HCT116 (cell line): ENCODE results near the gene PKNOX2.

ENCODE experiments used
- ATF3 ChIP-seq: IDR thresholded peaks from 2 replicates; pipeline ENCODE4 v1.6.1; 2012
- CTCF ChIP-seq, 3 experiments: fragments of 200-600 bp in 1 of 3; sonication (generic) in 1 of 3; IDR thresholded peaks in 2 of 3; conservative IDR thresholded peaks in 1 of 3; 2 replicates each; pipeline ENCODE4 v1.5.1; 2012 to 2017; ENCODE audit warnings: low read depth in 2 of 3, low read length in 2 of 3, antibody characterized with exemption in 1 of 3, borderline replicate concordance in 1 of 3, control low read depth in 1 of 3, mild to moderate bottlenecking in 1 of 3, mixed read lengths in 1 of 3, mixed run types in 1 of 3, moderate library complexity in 1 of 3; ENCODE audit not compliant: insufficient read depth in 1 of 3
- EZH2 ChIP-seq: fragments of 200-600 bp; sonication (generic); IDR thresholded peaks from 2 replicates; pipeline ENCODE4 v1.6.1; 2017; ENCODE audit warnings: antibody characterized with exemption, mixed run types
- POLR2A ChIP-seq: IDR thresholded peaks from 2 replicates; pipeline ENCODE4 v1.7.0; 2011; ENCODE audit warnings: borderline replicate concordance; ENCODE audit not compliant: insufficient read depth, insufficient read length; ENCODE audit errors: extremely low read depth
- POLR2AphosphoS5 ChIP-seq: IDR thresholded peaks from 2 replicates; pipeline ENCODE4 v1.6.1; 2011; ENCODE audit warnings: mild to moderate bottlenecking, low read depth, low read length, moderate library complexity
- RAD21 ChIP-seq: IDR thresholded peaks from 2 replicates; pipeline ENCODE4 v1.6.1; 2012; ENCODE audit warnings: low read depth, mild to moderate bottlenecking
- REST ChIP-seq: IDR thresholded peaks from 2 replicates; pipeline ENCODE4 v1.6.1; 2012; ENCODE audit warnings: low read depth
- SP1 ChIP-seq: IDR thresholded peaks from 2 replicates; pipeline ENCODE4 v1.6.1; 2012; ENCODE audit warnings: low read depth
- ZFX ChIP-seq: fragments of 450-650 bp; IDR thresholded peaks from 2 replicates; pipeline ENCODE4 v1.6.1; 2017

GRCh38 chr11:125167292-125167953 lies 2.9 kb downstream of the PKNOX2 start:
- TF ChIP-seq CTCF (IDR thresholded peaks at IDR 0.05 in 2 of 3, conservative IDR thresholded peaks at IDR 0.05 in 1 of 3; ENCODE audit: borderline replicate concordance in 1 of 3, insufficient read depth in 1 of 3, low read depth in 2 of 3, low read length in 2 of 3) (no peak), EZH2 (no peak), RAD21 (no peak), POLR2A (no peak), ZFX (no peak), REST (no peak), ATF3 (no peak), POLR2AphosphoS5 (no peak), SP1 (no peak)
